Peyer's patch (tissue), 4 donors: ENCODE measurements around the gene SLC25A2. TPM values are rescaled to one million over a fixed set of nuclear protein-coding genes. Genes with fewer than 3 reads are reported as not detected.
"Not testable (repeated sequence)": the region's sequence is repeated elsewhere in the genome, so short reads cannot be mapped to it uniquely, and the experiment has no call there.

Source experiments
- DNase-seq, 3 donors: peaks; one replicate each; pipeline ENCODE4 v3.0.0-alpha.2; 2017 to 2019
- H3K27ac ChIP-seq, 4 donors: fragments of 200-600 bp; sonication (generic); one replicate each; pipeline ENCODE4 v1.5.1; 2016 to 2019
- H3K27me3 ChIP-seq, 2 donors: fragments of 200-600 bp; sonication (generic); one replicate each; pipeline ENCODE4 v1.5.1; 2019
- H3K36me3 ChIP-seq, 3 donors: fragments of 200-600 bp; sonication (generic); one replicate each; pipeline ENCODE4 v1.5.1; 2016 to 2019
- H3K4me1 ChIP-seq, 4 donors: fragments of 200-600 bp; sonication (generic); one replicate each; pipeline ENCODE4 v1.5.1; 2016 to 2019
- H3K4me3 ChIP-seq, 4 donors: fragments of 200-600 bp; sonication (generic); 1 replicate in 3 of 4; 2 replicates in 1 of 4; pipeline ENCODE4 v1.5.1; 2016 to 2019; ENCODE audit warnings: mild to moderate bottlenecking in 1 of 4
- H3K9me3 ChIP-seq, 4 donors: fragments of 200-600 bp; sonication (generic); one replicate each; pipeline ENCODE4 v1.5.1; 2016 to 2019; ENCODE audit warnings: mild to moderate bottlenecking in 1 of 4
- POLR2A ChIP-seq, 2 donors: fragments of 450-650 bp; IDR thresholded peaks; one replicate each; pipeline ENCODE4 v1.5.1; 2017; ENCODE audit warnings: antibody characterized with exemption in 2 of 2, mild to moderate bottlenecking in 2 of 2, moderate library complexity in 2 of 2
- total RNA-seq, 4 donors: library from RNA; depleted of rRNA; stranded (reverse); fragments of >200 nt; gene quantifications; one replicate each; pipeline ENCODE4 v1.1.0, GENCODE V29; 2016
- TF ChIP-seq, protein P1 (sequence below), 6 experiments: fragments of 450-650 bp in 4 of 6; fragments of 200-600 bp in 2 of 6; sonication (generic) in 1 of 6; IDR thresholded peaks; one replicate each; pipeline ENCODE4 v1.5.1; 2017 to 2019; ENCODE audit warnings: antibody characterized with exemption in 6 of 6, mild to moderate bottlenecking in 3 of 6, moderate library complexity in 1 of 6

SLC25A2 gene
- total RNA-seq, 4 donors from 2014 or later: 1.1 to 4.1 (median 2.9) TPM

GRCh38 chr5:141319202-141319601 is 15.4 kb upstream of the SLC25A2 start:
- Histone ChIP-seq H3K4me3 (no peak overlapping the region), H3K9me3 (peaks cover 0 to 61% (median 25%) of the 10 kb centered on the region in 4 donors), H3K27ac (no peak overlapping the region), H3K4me1 (peaks cover 0 to 4% (median 0%) of the 10 kb centered on the region in 4 donors), H3K27me3 (no peaks in the 10 kb centered on the region), H3K36me3 (peaks cover 0 to 39% (median 0%) of the 10 kb centered on the region in 3 donors)
- no peak for DNase-seq
- TF ChIP-seq, protein P1, sequence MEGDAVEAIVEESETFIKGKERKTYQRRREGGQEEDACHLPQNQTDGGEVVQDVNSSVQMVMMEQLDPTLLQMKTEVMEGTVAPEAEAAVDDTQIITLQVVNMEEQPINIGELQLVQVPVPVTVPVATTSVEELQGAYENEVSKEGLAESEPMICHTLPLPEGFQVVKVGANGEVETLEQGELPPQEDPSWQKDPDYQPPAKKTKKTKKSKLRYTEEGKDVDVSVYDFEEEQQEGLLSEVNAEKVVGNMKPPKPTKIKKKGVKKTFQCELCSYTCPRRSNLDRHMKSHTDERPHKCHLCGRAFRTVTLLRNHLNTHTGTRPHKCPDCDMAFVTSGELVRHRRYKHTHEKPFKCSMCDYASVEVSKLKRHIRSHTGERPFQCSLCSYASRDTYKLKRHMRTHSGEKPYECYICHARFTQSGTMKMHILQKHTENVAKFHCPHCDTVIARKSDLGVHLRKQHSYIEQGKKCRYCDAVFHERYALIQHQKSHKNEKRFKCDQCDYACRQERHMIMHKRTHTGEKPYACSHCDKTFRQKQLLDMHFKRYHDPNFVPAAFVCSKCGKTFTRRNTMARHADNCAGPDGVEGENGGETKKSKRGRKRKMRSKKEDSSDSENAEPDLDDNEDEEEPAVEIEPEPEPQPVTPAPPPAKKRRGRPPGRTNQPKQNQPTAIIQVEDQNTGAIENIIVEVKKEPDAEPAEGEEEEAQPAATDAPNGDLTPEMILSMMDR (IDR thresholded peaks at IDR 0.05): no peak
- no peak for TF ChIP-seq POLR2A (IDR thresholded peaks at IDR 0.05)

GRCh38 chr5:141316963-141317362 is 13.1 kb upstream of the SLC25A2 start:
- not testable (repeated sequence) for DNase-seq, H3K4me1 ChIP-seq, H3K4me3 ChIP-seq, H3K27ac ChIP-seq, H3K27me3 ChIP-seq
- Histone ChIP-seq H3K36me3 (peaks cover 0 to 53% (median 0%) of the 10 kb centered on the region in 3 donors), H3K9me3 (peaks cover 0 to 79% (median 27%) of the 10 kb centered on the region in 4 donors)

- Histone ChIP-seq H3K4me3 (no peak overlapping the region), H3K4me1 (no peaks in the 10 kb centered on the region), H3K27ac (no peak overlapping the region), H3K36me3 (peaks cover 0 to 42% (median 0%) of the 10 kb centered on the region in 3 donors), H3K27me3 (no peaks in the 10 kb centered on the region), H3K9me3 (peaks cover 0 to 95% (median 19%) of the 10 kb centered on the region in 4 donors)
- no peak for DNase-seq
- TF ChIP-seq, protein P1 (IDR thresholded peaks at IDR 0.05): no peak
- TF ChIP-seq POLR2A (IDR thresholded peaks at IDR 0.05): no peak
Measured at GRCh38 chr5:141313711-141314110, 9.9 kb upstream of the SLC25A2 start.

- H3K4me1 ChIP-seq: no peaks in the 10 kb centered on the region
- TF ChIP-seq, protein P1 (IDR thresholded peaks at IDR 0.05): no peak
- no peak for TF ChIP-seq POLR2A (IDR thresholded peaks at IDR 0.05)
- H3K4me3 ChIP-seq: no peak overlapping the region
- no peak for DNase-seq
- no peaks in the 10 kb centered on the region for H3K36me3 ChIP-seq
- no peaks in the 10 kb centered on the region for H3K27me3 ChIP-seq
- H3K27ac ChIP-seq: no peak overlapping the region
- H3K9me3 ChIP-seq: peaks cover 0 to 90% (median 9%) of the 10 kb centered on the region in 4 donors
Measured at GRCh38 chr5:141306630-141307029, 2.8 kb upstream of the SLC25A2 start.

GRCh38 chr5:141298376-141298775 is 5.5 kb downstream of the SLC25A2 start:
- no peaks in the 10 kb centered on the region for H3K36me3 ChIP-seq
- DNase-seq: no peak
- H3K27ac ChIP-seq: no peak overlapping the region
- TF ChIP-seq, protein P1 (IDR thresholded peaks at IDR 0.05): no peak
- no peak for TF ChIP-seq POLR2A (IDR thresholded peaks at IDR 0.05)
- H3K9me3 ChIP-seq: peaks cover 0 to 84% (median 5%) of the 10 kb centered on the region in 4 donors
- H3K4me1 ChIP-seq: no peaks in the 10 kb centered on the region
- H3K4me3 ChIP-seq: no peak overlapping the region
- no peaks in the 10 kb centered on the region for H3K27me3 ChIP-seq

- H3K9me3 ChIP-seq: peaks cover 0 to 82% (median 18%) of the 10 kb centered on the region in 4 donors
- H3K36me3 ChIP-seq: no peaks in the 10 kb centered on the region
- H3K4me3 ChIP-seq: no peak overlapping the region
- no peak for DNase-seq
- TF ChIP-seq, protein P1 (IDR thresholded peaks at IDR 0.05): no peak
- no peak for TF ChIP-seq POLR2A (IDR thresholded peaks at IDR 0.05)
- no peaks in the 10 kb centered on the region for H3K4me1 ChIP-seq
- H3K27ac ChIP-seq: no peak overlapping the region
- no peaks in the 10 kb centered on the region for H3K27me3 ChIP-seq
Measured at GRCh38 chr5:141272906-141273305, 30.9 kb downstream of the SLC25A2 start.
